MG63 (cell line): ENCODE measurements around the gene CNBP. TPM values are rescaled to one million over a fixed set of nuclear protein-coding genes. Genes with fewer than 3 reads are reported as not detected.
"Not testable (repeated sequence)": the region's sequence is repeated elsewhere in the genome, so short reads cannot be mapped to it uniquely, and the experiment has no call there.

Experiments
- DNase-seq: peaks from one replicate; pipeline ENCODE4 v3.0.0-alpha.2; 2020
- H3K27me3 ChIP-seq: fragments of 250-450 bp; sonication (Bioruptor Pico); 2 replicates; pipeline ENCODE4 v1.5.1; 2020; ENCODE audit warnings: mild to moderate bottlenecking, moderate library complexity
- H3K36me3 ChIP-seq: fragments of 250-450 bp; sonication (Bioruptor Pico); 2 replicates; pipeline ENCODE4 v1.5.1; 2020; ENCODE audit warnings: mild to moderate bottlenecking, moderate library complexity
- H3K4me3 ChIP-seq: fragments of 250-450 bp; sonication (Bioruptor Pico); 2 replicates; pipeline ENCODE4 v1.5.1; 2020; ENCODE audit warnings: mild to moderate bottlenecking, moderate library complexity
- H3K9me3 ChIP-seq: fragments of 250-450 bp; sonication (Bioruptor Pico); 2 replicates; pipeline ENCODE4 v1.5.1; 2020; ENCODE audit warnings: mild to moderate bottlenecking, moderate library complexity
- total RNA-seq: library from RNA; depleted of rRNA; stranded (reverse); fragments of >200 nt; shearing (Covaris generic); gene quantifications from 2 replicates; pipeline ENCODE4 v1.2.3, GENCODE V29; 2014; ENCODE audit warnings: low replicate concordance; rRNA removed

Gene CNBP
- total RNA-seq: 344 and 476 TPM in 2 replicates

DNA sequence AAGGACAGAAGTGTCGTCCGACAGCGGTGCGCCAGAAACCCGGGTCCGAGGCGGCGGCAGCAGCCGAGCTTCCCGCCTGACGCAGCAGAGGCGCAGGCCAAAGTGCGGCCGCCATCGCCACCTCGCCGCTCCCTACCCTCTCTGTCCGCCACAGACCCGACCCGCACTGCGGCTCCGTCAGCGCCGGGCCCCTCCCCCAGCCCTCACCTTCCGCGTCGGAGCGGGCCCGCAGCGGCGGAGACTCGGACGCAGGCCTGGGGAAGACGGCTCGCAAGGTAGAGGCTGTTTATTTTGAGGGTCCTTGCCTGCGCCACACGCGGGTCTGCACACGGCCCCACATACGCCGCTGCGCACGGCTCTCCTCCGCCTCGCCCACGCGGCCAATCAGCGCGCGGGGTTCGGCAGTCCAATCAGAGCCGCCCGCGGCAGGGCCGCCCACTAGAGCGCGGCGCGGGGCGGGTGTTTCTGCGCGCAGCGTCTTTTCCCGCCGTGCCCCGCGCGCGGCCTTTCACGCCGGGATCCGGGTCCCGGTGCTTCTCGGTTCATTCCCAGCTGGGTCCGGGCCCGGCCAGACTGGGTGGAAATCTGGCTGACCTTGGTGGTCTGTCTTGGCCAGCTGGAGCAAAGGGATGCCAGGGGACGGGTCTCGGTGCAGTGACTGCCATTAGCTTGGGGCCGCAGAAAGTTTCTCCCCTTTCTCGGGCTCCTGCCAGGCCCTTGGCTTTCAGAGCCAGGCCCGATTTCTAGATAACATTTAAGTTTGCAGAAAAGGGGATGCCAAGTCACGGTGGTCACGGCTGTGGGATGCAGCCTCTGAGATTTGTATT lies at the start of gene CNBP:
CNBP (minus strand) TSS at position 328 of the 827 bp plus-strand sequence. CDS start 12,139 bp downstream, outside the sequence.
- Histone ChIP-seq H3K27me3 (no peaks in the 10 kb centered on the region), H3K36me3 (peaks cover 43% of the 10 kb centered on the region), H3K9me3 (no peaks in the 10 kb centered on the region), H3K4me3 (peak within 1 kb of the TSS; percentile 93)
- peak; percentile 98 for DNase-seq

- peak; percentile 17 for DNase-seq
- no peak overlapping the region for H3K4me3 ChIP-seq
- no peaks in the 10 kb centered on the region for H3K9me3 ChIP-seq
- H3K36me3 ChIP-seq: no peaks in the 10 kb centered on the region
- no peaks in the 10 kb centered on the region for H3K27me3 ChIP-seq
These were observed 47.8 kb upstream of the CNBP start for GRCh38 chr3:129231331-129232119.

- DNase-seq: peak; percentile 90
- Histone ChIP-seq H3K36me3 (no peaks in the 10 kb centered on the region), H3K9me3 (no peaks in the 10 kb centered on the region), H3K27me3 (no peaks in the 10 kb centered on the region), H3K4me3 (no peak overlapping the region)
These were observed 46.8 kb upstream of the CNBP start for GRCh38 chr3:129230311-129231019.

DNA sequence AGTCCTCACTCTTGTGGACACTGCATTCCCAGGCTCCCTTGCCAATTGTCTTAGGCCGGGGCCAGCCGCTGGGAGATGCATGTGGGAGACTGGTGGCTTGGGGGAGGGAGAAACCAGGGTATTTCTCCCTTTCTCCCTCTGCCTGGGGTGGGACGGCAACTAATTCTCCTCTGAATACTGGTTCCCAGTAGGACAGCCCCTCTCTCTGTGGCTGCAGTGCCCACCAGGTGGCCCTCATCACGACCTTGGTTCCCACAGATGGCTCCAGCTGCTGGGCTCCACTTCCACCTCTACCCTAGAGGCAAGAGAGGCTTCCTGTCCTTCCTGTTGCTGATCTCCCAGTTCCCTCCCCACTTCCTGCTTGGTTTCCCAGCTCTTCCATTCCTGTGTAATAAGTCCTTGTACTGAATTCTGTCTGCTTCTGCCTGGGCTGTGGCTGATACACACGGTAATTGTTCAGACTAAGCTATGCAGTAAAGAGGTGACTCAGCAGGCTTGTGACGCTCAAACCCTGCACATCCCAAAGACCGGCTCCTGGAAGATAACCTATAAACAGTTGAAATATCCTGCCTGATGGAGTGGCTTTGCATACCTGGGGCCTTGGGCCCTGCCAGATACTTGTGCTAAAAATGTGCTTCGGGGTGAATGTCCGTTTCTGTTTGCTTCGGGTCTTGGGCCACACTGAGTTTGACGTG lies 45.3 kb upstream of the CNBP start:
- Histone ChIP-seq H3K27me3 (no peaks in the 10 kb centered on the region), H3K36me3 (no peaks in the 10 kb centered on the region), H3K9me3 (no peaks in the 10 kb centered on the region), H3K4me3 (no peak overlapping the region)
- peak; percentile 70 for DNase-seq

GRCh38 chr3:129226374-129226773 lies 42.7 kb upstream of the CNBP start:
- Histone ChIP-seq H3K36me3 (no peaks in the 10 kb centered on the region), H3K9me3 (no peaks in the 10 kb centered on the region), H3K4me3 (no peak overlapping the region), H3K27me3 (no peaks in the 10 kb centered on the region)
- peak; percentile 100 for DNase-seq

GRCh38 chr3:129224984-129225393 lies 41.3 kb upstream of the CNBP start:
- DNase-seq: peak; percentile 98
- H3K9me3 ChIP-seq: no peaks in the 10 kb centered on the region
- no peaks in the 10 kb centered on the region for H3K36me3 ChIP-seq
- H3K27me3 ChIP-seq: no peaks in the 10 kb centered on the region
- no peak overlapping the region for H3K4me3 ChIP-seq

- not testable (repeated sequence) for H3K27me3 ChIP-seq, H3K36me3 ChIP-seq, H3K9me3 ChIP-seq, H3K4me3 ChIP-seq, DNase-seq
These were observed 40.7 kb upstream of the CNBP start for GRCh38 chr3:129224387-129224786.

GRCh38 chr3:129218742-129219141 lies 35.0 kb upstream of the CNBP start:
- DNase-seq: no peak
- no peaks in the 10 kb centered on the region for H3K9me3 ChIP-seq
- H3K27me3 ChIP-seq: no peaks in the 10 kb centered on the region
- no peak overlapping the region for H3K4me3 ChIP-seq
- H3K36me3 ChIP-seq: no peaks in the 10 kb centered on the region

GRCh38 chr3:129213238-129213637 lies 29.5 kb upstream of the CNBP start:
- H3K27me3 ChIP-seq: no peaks in the 10 kb centered on the region
- DNase-seq: no peak
- no peaks in the 10 kb centered on the region for H3K9me3 ChIP-seq
- no peak overlapping the region for H3K4me3 ChIP-seq
- no peaks in the 10 kb centered on the region for H3K36me3 ChIP-seq

DNA sequence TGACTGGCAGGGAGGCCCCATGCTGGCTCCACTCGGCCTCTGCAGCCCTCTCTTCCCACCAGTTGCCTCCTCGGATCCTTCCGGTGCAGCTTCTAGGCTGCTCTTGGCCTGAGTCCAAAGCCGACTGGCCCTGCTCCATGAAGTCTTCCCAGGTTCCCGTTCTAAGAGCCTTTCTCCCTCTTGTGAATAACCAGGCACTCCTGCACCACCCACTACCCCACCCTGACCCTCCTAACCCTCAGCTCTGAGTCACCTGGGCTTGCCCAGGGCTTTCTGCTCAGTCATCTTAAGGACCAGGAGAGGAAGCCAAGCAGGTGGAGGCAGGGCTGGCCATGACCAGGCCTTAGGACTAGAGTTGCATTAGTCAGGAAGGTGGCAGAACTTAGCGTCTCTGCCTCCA lies 28.1 kb upstream of the CNBP start:
- H3K36me3 ChIP-seq: no peaks in the 10 kb centered on the region
- no peak overlapping the region for H3K4me3 ChIP-seq
- DNase-seq: peak; percentile 99
- no peaks in the 10 kb centered on the region for H3K27me3 ChIP-seq
- H3K9me3 ChIP-seq: no peaks in the 10 kb centered on the region

DNA sequence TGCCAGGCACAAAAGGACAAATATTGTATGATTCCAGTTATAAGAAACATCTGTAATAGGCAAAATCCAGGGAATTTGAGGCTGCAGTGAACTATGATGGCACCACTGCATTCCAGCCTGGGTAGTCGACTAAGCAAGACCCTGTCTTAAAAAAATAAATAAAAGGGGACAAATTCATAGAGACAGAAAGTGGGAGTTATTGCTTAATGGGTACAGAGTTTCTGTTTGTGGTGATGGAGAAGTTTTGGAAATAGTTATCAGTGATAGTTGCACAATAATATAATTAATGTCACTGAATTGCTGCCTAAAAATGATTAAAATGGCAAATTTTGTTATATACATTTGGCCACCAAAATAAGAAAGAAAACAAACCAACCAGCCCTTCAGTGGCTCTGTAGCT lies 27.6 kb upstream of the CNBP start:
- H3K9me3 ChIP-seq: no peaks in the 10 kb centered on the region
- no peak for DNase-seq
- H3K4me3 ChIP-seq: no peak overlapping the region
- H3K27me3 ChIP-seq: no peaks in the 10 kb centered on the region
- no peaks in the 10 kb centered on the region for H3K36me3 ChIP-seq

- no peaks in the 10 kb centered on the region for H3K36me3 ChIP-seq
- H3K9me3 ChIP-seq: no peaks in the 10 kb centered on the region
- H3K4me3 ChIP-seq: no peak overlapping the region
- no peaks in the 10 kb centered on the region for H3K27me3 ChIP-seq
- peak; percentile 29 for DNase-seq
These were observed 23.8 kb upstream of the CNBP start for GRCh38 chr3:129207479-129207878.

- H3K36me3 ChIP-seq: no peaks in the 10 kb centered on the region
- peak; percentile 20 for DNase-seq
- no peaks in the 10 kb centered on the region for H3K27me3 ChIP-seq
- no peak overlapping the region for H3K4me3 ChIP-seq
- H3K9me3 ChIP-seq: no peaks in the 10 kb centered on the region
These were observed 21.6 kb upstream of the CNBP start for GRCh38 chr3:129205109-129205832.

- Histone ChIP-seq H3K36me3 (no peaks in the 10 kb centered on the region), H3K27me3 (no peaks in the 10 kb centered on the region), H3K4me3 (no peak overlapping the region), H3K9me3 (no peaks in the 10 kb centered on the region)
- no peak for DNase-seq
These were observed 20.8 kb upstream of the CNBP start for GRCh38 chr3:129204473-129204872.

DNA sequence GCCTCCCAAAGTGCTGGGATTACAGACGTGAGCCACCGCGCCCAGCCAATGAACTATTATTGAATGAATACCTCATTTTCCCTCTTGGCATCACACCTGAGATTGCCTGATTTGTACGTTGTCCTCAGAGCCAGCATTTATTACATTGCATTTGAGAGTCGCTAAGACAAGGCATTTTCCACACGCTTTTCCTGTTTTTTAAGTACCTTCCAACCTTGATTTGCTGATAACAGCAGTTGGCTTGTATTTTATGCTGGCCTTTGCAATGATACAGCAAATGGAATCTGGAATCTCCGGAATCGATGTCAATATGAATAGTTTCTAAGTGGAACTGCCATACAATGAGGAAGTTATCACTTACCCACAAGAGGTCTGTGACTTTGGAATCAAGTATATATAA lies 15.7 kb upstream of the CNBP start:
- no peak for DNase-seq
- Histone ChIP-seq H3K27me3 (no peaks in the 10 kb centered on the region), H3K36me3 (no peaks in the 10 kb centered on the region), H3K4me3 (no peak overlapping the region), H3K9me3 (no peaks in the 10 kb centered on the region)

GRCh38 chr3:129197321-129197720 lies 13.6 kb upstream of the CNBP start:
- DNase-seq: no peak
- Histone ChIP-seq H3K4me3 (no peak overlapping the region), H3K36me3 (no peaks in the 10 kb centered on the region), H3K27me3 (no peaks in the 10 kb centered on the region), H3K9me3 (no peaks in the 10 kb centered on the region)
